K562 (cell line): ENCODE measurements around the gene RPL19. TPM values are rescaled to one million over a fixed set of nuclear protein-coding genes. Genes with fewer than 3 reads are reported as not detected.
A peak's percentile ranks its signal among the peaks of the same experiment; 100 is the strongest.

Experiments
- ELF2 ChIP-seq: fragments of 250-450 bp; sonication (Bioruptor Pico); IDR thresholded peaks from 2 replicates; pipeline ENCODE4 v1.5.0; 2021; ENCODE audit warnings: mild to moderate bottlenecking
- ETS1 ChIP-seq: conservative IDR thresholded peaks from 2 replicates; pipeline ENCODE4 v1.6.1; 2011; ENCODE audit warnings: low read depth, mild to moderate bottlenecking, low read length; ENCODE audit not compliant: control insufficient read depth
- FOXK1 ChIP-seq: sonication (generic); formaldehyde crosslinking; IDR thresholded peaks from 2 replicates; pipeline ENCODE4 v1.8.0; 2022; ENCODE audit warnings: missing genetic modification reagents, mild to moderate bottlenecking, borderline replicate concordance
- RCOR1 ChIP-seq, 2 experiments: IDR thresholded peaks; 2 replicates each; pipeline ENCODE4 v1.6.1; 2012; ENCODE audit warnings: low read depth in 2 of 2, low read length in 2 of 2, borderline replicate concordance in 1 of 2, improper control_type of control experiment in 1 of 2
- YY1 ChIP-seq, 3 experiments: IDR thresholded peaks; 2 replicates each; pipeline ENCODE4 v1.6.1; 2011; ENCODE audit warnings: low read length in 2 of 3, mild to moderate bottlenecking in 2 of 3, moderate library complexity in 2 of 3, borderline replicate concordance in 1 of 3, control low read depth in 1 of 3, low read depth in 1 of 3; ENCODE audit not compliant: insufficient read depth in 3 of 3, insufficient replicate concordance in 2 of 3, control insufficient read depth in 1 of 3, insufficient read length in 1 of 3; ENCODE audit errors: extremely low read depth in 1 of 3
- ZBTB40 ChIP-seq, 2 experiments: fragments of 450-650 bp in 1 of 2; sonication (generic) in 1 of 2; formaldehyde crosslinking in 1 of 2; IDR thresholded peaks; 2 replicates each; pipeline versions ENCODE4 v1.7.1 to v1.9.0; 2016 to 2022; ENCODE audit warnings: inconsistent platforms in 1 of 2, mild to moderate bottlenecking in 1 of 2, missing genetic modification reagents in 1 of 2
- ZNF212 ChIP-seq: fragments of 450-650 bp; formaldehyde crosslinking; IDR thresholded peaks from 2 replicates; pipeline ENCODE4 v1.4.0; 2020; ENCODE audit warnings: mild to moderate bottlenecking
- polyA plus RNA-seq, 8 experiments: library from polyadenylated mRNA; depleted of rRNA in 4 of 8; stranded (reverse) in 5 of 8; unstranded in 3 of 8; fragments of >200 nt; fragmentation: Nextera tagmentation in 2 of 8; fragmentation: Illumina TruSeq in 1 of 8; extraction: Ambion mirVana in 2 of 8; extraction: Trizol in 1 of 8; gene quantifications; 2 replicates each; pipeline versions ENCODE4 v1.2.1 to v1.2.3, GENCODE V29; 2011 to 2014; ENCODE audit warnings: inconsistent platforms in 1 of 8, missing spikeins in 1 of 8
- total RNA-seq, 7 experiments: library from RNA; depleted of rRNA in 6 of 7; stranded (reverse); fragments of >200 nt in 6 of 7; fragmentation: Illumina TruSeq in 2 of 7; extraction: Trizol in 2 of 7; gene quantifications; 2 replicates each; pipeline versions ENCODE4 v1.2.1 to v1.2.3, GENCODE V29; 2011 to 2021; ENCODE audit warnings: low replicate concordance in 1 of 7
- TF ChIP-seq, protein P1 (sequence below): fragments of 450-650 bp; IDR thresholded peaks from 2 replicates; pipeline ENCODE4 v1.6.1; 2017; ENCODE audit warnings: antibody characterized with exemption
- TF ChIP-seq, protein P2 (sequence below): fragments of 450-650 bp; formaldehyde crosslinking; IDR thresholded peaks from 2 replicates; pipeline ENCODE4 v1.4.0; 2020; ENCODE audit warnings: mild to moderate bottlenecking, moderate library complexity

Gene RPL19
- total and polyA plus RNA-seq, 9 of the 15 experiments (the other 6 are each of a cell fraction or from before 2014, with no cell fraction given): 2,263 to 4,614 (median 3,727) TPM

GRCh38 chr17:39231591-39232551 lies 31.8 kb downstream of the RPL19 start (continued):
- TF ChIP-seq ZBTB40 (IDR thresholded peaks at IDR 0.05) (no peak), ZBTB40 (CRISPR knock-in tag; IDR thresholded peaks at IDR 0.05) (no peak), RCOR1 (IDR thresholded peaks at IDR 0.05; ENCODE audit: borderline replicate concordance in 1 of 2, low read depth in 2 of 2, low read length in 2 of 2) (no peak), ELF2 (CRISPR knock-in tag) (no peak), ZNF212 (CRISPR knock-in tag) (no peak), ETS1 (no peak), FOXK1 (CRISPR knock-in tag) (no peak), YY1 (IDR thresholded peaks at IDR 0.05; ENCODE audit: borderline replicate concordance in 1 of 3, control insufficient read depth in 1 of 3, extremely low read depth in 1 of 3, insufficient read depth in 3 of 3, insufficient read length in 1 of 3, insufficient replicate concordance in 2 of 3, low read depth in 1 of 3, low read length in 2 of 3) (no peak)
- TF ChIP-seq, protein P1, sequence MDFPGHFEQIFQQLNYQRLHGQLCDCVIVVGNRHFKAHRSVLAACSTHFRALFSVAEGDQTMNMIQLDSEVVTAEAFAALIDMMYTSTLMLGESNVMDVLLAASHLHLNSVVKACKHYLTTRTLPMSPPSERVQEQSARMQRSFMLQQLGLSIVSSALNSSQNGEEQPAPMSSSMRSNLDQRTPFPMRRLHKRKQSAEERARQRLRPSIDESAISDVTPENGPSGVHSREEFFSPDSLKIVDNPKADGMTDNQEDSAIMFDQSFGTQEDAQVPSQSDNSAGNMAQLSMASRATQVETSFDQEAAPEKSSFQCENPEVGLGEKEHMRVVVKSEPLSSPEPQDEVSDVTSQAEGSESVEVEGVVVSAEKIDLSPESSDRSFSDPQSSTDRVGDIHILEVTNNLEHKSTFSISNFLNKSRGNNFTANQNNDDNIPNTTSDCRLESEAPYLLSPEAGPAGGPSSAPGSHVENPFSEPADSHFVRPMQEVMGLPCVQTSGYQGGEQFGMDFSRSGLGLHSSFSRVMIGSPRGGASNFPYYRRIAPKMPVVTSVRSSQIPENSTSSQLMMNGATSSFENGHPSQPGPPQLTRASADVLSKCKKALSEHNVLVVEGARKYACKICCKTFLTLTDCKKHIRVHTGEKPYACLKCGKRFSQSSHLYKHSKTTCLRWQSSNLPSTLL: no peak
- TF ChIP-seq, protein P2, sequence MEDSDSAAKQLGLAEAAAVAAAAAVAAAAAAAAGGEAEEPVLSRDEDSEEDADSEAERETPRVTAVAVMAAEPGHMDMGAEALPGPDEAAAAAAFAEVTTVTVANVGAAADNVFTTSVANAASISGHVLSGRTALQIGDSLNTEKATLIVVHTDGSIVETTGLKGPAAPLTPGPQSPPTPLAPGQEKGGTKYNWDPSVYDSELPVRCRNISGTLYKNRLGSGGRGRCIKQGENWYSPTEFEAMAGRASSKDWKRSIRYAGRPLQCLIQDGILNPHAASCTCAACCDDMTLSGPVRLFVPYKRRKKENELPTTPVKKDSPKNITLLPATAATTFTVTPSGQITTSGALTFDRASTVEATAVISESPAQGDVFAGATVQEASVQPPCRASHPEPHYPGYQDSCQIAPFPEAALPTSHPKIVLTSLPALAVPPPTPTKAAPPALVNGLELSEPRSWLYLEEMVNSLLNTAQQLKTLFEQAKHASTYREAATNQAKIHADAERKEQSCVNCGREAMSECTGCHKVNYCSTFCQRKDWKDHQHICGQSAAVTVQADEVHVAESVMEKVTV (CRISPR knock-in tag): peak; percentile 58
